AG10803 (cell line): ENCODE measurements around the gene MID2.
A peak's percentile ranks its signal among the peaks of the same experiment; 100 is the strongest.

Experiments
- DNase-seq: peaks from one replicate; pipeline ENCODE4 v3.0.0; 2010; ENCODE audit warnings: low read depth
- H3K4me3 ChIP-seq: 2 replicates; pipeline ENCODE4 v1.5.1; 2011; ENCODE audit warnings: mild to moderate bottlenecking, low read length, control low read depth
- CTCF ChIP-seq: conservative IDR thresholded peaks from 2 replicates; pipeline ENCODE4 v1.5.1; 2011; ENCODE audit warnings: mild to moderate bottlenecking, low read length, control low read depth, inconsistent platforms

MID2 gene

GRCh38 chrX:107902721-107903120, 77.1 kb downstream of the MID2 start:
- DNase-seq: no peak
- H3K4me3 ChIP-seq: no peak overlapping the region
- TF ChIP-seq CTCF: no peak

DNA sequence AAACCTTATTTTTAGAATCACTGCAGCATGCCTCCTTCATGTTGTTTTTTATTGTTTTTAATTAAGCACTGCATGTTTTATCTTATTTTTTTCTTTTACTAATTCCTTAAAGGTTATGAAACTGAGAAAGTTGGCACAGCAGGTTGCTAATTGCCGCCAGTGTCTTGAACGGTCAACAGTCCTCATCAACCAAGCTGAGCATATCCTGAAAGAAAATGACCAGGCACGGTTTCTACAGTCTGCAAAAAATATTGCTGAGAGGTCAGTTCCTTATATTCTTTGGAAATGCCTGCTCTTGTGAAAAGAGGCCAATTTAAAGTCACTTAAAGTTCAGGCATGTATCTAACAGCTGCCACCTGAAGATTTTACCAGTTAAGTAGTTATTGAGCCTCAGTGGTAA, 79.7 kb downstream of the MID2 start:
- no peak overlapping the region for H3K4me3 ChIP-seq
- no peak for TF ChIP-seq CTCF
- no peak for DNase-seq

DNA sequence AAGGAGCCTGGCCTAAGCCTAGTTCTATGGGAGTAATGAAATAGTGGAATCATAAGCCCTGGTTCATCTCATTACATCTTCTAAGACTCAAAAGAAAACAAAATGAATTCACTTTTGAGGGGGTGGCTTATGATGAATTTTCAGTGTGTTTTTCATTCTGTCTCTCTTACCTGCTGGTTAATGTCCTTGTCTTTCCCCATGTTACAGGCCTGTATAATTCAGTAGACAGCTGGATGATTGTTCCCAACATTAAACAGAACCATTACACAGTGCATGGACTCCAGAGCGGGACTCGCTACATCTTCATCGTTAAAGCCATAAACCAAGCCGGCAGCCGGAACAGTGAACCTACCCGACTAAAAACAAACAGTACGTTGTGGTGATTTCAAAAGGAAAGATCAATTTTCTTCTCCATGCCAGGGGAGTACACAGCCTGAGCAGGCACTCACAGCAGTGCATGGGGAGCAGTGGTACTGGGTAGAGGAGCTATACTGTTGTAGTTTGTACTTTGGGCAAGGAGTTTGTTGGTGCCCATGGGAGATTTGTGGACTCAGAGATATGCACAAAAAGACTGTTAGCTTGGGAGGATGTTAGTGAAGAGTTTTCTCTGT, 98.6 kb downstream of the MID2 start:
- no peak for DNase-seq

DNA sequence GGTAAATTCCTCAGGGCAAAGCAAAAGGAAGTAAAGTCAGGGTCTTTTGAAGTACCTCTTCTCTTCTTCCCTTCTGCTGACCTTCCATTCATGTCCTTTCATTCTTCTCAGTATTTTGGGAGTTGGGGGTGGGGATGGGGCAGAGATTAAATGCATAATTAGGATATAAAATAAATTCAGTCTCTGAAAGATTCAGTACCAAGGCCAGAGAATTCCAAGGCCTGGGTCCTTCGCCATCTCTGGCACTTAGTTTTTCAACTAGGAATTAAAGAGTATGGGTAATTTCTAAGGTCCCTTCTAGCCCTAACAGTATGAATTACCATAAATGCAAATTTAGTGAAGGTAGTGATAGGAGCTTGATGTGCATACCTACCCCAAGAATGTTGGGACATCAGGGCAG, 108.6 kb downstream of the MID2 start:
- no peak for TF ChIP-seq CTCF
- DNase-seq: no peak
- no peak overlapping the region for H3K4me3 ChIP-seq

More for the DNA sequence above, 98.6 kb downstream of the MID2 start:
- H3K4me3 ChIP-seq: no peak overlapping the region
- no peak for TF ChIP-seq CTCF

DNA sequence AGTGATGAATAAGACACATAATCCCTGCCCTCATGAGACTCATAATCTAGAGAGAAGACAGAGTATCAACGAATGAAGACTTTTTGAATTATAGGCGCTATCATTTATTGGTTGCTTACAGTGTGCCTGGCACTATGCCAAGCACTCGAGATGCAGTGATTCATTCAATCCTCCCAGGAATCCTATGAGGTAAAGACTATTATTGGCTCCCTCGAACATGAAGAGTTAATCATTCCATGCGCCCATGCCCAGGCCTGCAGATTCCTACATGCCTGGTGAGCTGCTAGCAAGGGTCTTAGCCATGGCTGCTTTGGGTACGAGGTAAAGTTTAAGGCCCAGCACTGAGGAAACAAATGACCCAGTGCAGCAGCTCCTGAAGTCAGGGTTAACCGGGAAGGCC, 109.5 kb downstream of the MID2 start:
- peak overlapping the region; percentile 29 for H3K4me3 ChIP-seq
- no peak for TF ChIP-seq CTCF
- peak; percentile 4 for DNase-seq

GRCh38 chrX:107935664-107936433, 110.2 kb downstream of the MID2 start:
- DNase-seq: no peak
- TF ChIP-seq CTCF: no peak
- peak overlapping the region; percentile 29 for H3K4me3 ChIP-seq

DNA sequence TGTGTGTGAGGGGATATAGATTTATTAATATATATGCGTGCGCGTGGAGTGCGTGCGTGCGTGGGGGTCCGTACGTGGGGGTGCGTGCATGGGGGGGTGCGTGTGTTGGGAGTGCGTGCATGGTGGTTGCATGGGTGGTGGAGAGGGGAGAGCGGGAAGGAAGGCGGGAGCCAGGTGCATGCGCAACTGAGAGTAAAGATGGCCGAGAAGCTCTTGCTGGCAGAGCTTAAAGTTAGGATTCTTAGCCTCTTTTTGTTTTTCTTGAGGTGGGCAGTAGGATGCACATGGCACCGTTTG, 110.7 kb downstream of the MID2 start:
- no peak for DNase-seq
- no peak for TF ChIP-seq CTCF
- no peak overlapping the region for H3K4me3 ChIP-seq
